AG04449 (cell line): ENCODE results near the gene PTCD2.

ENCODE experiments used
- CTCF ChIA-PET: fragments of 350-600 bp; formaldehyde crosslinking; extraction: SDS; loops from one replicate; lab custom pipeline; 2021; ENCODE audit warnings: antibody characterized with exemption; lab: Yijun Ruan, JAX
- POLR2A ChIA-PET: fragments of 400-600, 350-600 bp; formaldehyde crosslinking; extraction: SDS; loops from one replicate; lab custom pipeline; 2020; ENCODE audit warnings: antibody characterized with exemption, inconsistent platforms; lab: Yijun Ruan, JAX
- DNase-seq: peaks from one replicate; pipeline ENCODE4 v3.0.0-alpha.2; 2010; ENCODE audit warnings: low read depth, low spot score
- H3K4me3 ChIP-seq: 2 replicates; pipeline ENCODE4 v1.5.1; 2011; ENCODE audit warnings: low read depth, mild to moderate bottlenecking, control low read depth, low read length
- TF ChIP-seq, protein P1 (sequence below): IDR thresholded peaks from one replicate; pipeline ENCODE4 v1.5.1; 2011; ENCODE audit warnings: mild to moderate bottlenecking, moderate library complexity, low read length, control low read depth, inconsistent platforms; ENCODE audit not compliant: insufficient read depth; ENCODE audit errors: missing control alignments

PTCD2 gene

DNA sequence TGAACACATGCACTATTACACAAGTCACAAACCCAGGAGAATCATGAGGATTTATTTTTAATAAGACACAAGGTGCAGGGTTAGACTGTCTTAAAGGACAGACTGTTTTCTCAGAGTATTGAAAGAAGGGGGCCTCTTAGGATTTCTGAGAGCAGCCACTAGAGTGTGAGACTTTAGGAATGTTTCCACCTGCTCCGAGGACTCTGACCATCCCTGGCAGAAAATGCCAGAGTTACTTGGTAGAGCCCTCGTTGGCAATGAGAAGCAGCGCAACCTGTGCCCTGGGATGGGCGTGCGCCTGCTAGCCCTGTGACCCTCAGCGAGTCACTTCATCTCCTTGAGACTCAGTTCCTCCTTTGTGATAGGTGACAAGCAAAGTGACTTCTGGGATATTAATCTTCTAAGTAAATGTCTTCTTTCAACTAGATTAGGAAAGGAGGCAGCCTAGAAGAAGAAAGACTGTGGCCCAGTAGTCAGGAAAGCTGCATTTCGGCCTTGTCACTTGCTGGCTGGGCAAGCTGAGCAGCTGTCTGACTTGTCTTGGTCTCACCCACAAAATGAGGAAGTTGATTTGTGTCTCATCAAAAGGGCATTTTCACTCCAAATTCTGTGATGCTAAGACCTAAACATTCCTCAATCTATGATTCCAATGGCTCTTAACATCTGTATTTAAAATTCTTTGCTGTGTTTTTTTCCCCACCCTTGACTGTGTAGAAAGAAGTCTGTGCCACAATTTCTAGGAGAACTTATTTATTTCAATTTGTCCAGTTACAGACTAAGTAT lies 60.5 kb downstream of the PTCD2 start:
- no peak for DNase-seq
- ChIA-PET POLR2A (no interaction called here), CTCF (interaction anchor here (3.4 kb wide), 1 partner anchor 16 kb away, joined by 44 read pairs; no protein-coding TSS in a partner anchor)
- H3K4me3 ChIP-seq = no peak overlapping the region
- TF ChIP-seq, protein P1, sequence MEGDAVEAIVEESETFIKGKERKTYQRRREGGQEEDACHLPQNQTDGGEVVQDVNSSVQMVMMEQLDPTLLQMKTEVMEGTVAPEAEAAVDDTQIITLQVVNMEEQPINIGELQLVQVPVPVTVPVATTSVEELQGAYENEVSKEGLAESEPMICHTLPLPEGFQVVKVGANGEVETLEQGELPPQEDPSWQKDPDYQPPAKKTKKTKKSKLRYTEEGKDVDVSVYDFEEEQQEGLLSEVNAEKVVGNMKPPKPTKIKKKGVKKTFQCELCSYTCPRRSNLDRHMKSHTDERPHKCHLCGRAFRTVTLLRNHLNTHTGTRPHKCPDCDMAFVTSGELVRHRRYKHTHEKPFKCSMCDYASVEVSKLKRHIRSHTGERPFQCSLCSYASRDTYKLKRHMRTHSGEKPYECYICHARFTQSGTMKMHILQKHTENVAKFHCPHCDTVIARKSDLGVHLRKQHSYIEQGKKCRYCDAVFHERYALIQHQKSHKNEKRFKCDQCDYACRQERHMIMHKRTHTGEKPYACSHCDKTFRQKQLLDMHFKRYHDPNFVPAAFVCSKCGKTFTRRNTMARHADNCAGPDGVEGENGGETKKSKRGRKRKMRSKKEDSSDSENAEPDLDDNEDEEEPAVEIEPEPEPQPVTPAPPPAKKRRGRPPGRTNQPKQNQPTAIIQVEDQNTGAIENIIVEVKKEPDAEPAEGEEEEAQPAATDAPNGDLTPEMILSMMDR = no peak

DNA sequence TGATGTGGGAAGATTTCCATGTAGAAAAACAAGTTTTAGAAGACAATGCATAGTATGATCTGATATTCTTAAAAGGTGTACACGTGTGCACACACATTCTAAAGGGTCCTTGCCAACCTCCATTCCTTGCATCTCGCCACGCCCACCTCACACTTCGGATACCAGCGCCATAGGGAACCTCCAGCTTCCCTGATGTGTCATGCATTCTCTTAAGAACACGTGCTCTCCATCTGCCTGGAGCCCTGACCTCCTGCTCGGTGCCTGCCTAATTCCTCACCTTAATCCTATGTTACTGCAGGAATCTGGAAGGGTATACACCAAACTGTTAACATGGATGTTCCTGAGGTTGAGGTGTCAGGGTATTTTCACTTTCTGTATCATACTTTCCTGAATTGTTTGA lies 63.1 kb downstream of the PTCD2 start:
- CTCF ChIA-PET = no interaction called here
- H3K4me3 ChIP-seq = no peak overlapping the region
- DNase-seq = no peak
- TF ChIP-seq, protein P1 = no peak
- POLR2A ChIA-PET = no interaction called here

DNA sequence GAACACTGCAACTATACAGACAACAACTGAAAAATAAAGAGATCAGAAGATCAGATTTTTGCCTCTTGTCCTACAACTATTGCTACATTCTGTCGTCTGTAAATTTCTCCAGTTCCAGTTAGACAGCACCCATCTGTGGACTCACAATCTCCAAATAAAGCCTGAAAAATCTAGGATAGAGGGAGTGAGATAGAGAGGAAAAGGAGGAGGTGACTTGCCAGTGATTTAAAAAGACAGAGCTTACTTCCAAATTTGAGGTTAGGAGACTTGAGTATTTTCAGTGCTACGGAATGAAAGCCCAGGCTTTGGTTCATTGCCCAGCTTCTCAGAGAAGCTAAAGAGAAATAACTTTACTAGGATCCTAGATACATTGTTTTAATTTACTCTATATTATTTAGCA lies 63.6 kb downstream of the PTCD2 start:
- ChIA-PET CTCF (no interaction called here), POLR2A (no interaction called here)
- DNase-seq = no peak
- H3K4me3 ChIP-seq = no peak overlapping the region
- TF ChIP-seq, protein P1 = no peak

DNA sequence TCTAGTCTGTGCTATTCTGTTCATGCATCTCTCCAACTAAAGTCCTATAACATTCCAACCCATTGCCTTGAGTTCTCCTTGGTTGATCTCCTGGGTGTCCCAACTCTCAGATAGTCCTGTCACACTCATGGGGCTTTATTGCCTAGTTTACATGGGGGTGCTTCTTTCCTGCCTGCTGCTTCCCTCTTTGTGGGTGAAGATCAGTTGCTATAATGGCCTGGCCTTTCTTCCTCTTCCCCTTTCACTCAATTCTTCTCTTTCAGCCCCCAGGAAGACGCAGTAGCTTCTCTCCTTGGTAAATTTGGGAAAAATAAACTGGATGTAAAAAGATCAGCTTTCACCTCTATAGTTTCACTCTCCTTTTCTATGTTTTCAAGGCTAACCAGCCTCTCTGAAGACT lies 66.5 kb downstream of the PTCD2 start:
- DNase-seq = no peak
- no peak overlapping the region for H3K4me3 ChIP-seq
- TF ChIP-seq, protein P1 = no peak
- ChIA-PET CTCF (interaction anchor here (0.9 to 2.1 kb wide), 3 partner anchors 14 to 138 kb away, joined by 3 to 10 read pairs (median 8); no protein-coding TSS in a partner anchor), POLR2A (no interaction called here)

DNA sequence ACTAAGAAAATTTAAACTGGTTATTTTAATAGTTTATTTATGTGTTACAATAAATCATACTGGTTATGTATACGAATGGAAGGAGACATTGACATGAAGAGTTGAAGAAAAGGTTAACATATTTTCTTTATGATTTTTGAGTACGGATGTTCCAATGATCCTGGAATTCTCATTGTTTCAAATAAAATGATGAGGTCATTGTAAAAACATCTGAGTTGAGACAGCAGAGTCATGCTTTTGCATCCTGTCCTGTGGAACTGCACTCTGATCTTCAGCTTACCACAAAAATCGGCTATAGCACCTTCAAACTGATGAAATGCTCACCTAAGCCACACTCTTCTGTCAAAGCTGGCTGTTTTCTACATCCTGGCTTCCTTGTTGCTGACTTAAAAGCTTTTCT lies 67.8 kb downstream of the PTCD2 start:
- CTCF ChIA-PET = interaction anchor here (1.0 to 2.1 kb wide), 4 partner anchors 9 to 136 kb away, joined by 3 to 10 read pairs (median 7); no protein-coding TSS in a partner anchor
- TF ChIP-seq, protein P1 = no peak
- no peak overlapping the region for H3K4me3 ChIP-seq
- POLR2A ChIA-PET = no interaction called here
- DNase-seq = no peak

DNA sequence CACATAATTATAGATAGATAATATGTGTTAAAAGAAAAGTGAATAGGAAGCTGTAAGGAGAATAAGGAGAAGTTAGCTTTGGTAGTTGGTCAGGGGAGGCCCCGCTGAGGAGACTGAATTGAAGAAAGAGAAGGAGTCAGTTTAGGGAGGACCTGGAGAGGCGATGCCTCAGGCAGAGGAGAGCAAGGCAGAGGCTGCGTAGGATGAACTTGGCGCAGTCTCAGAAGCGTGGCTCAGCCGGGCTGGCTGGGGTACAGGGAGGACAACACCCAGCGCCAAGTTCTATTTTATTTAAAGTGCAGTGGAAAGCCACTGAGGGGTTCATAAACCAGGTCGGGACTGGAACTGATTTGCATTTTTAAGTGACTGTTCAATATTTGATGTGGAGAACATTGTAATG lies 68.5 kb downstream of the PTCD2 start:
- ChIA-PET CTCF (interaction anchor here (1.0 to 1.4 kb wide), 2 partner anchors 10 to 15 kb away, joined by 3 to 6 read pairs; no protein-coding TSS in a partner anchor), POLR2A (no interaction called here)
- H3K4me3 ChIP-seq = no peak overlapping the region
- DNase-seq = no peak
- TF ChIP-seq, protein P1 = no peak
